Tongue (tissue), 2 donors: ENCODE results near the gene IL17RD. TPM values are rescaled to one million over a fixed set of nuclear protein-coding genes. Genes with fewer than 3 reads are reported as not detected.

Experiments
- DNase-seq: peaks from one replicate; pipeline ENCODE4 v3.0.0-alpha.2; 2015
- total RNA-seq: library from RNA; depleted of rRNA; stranded (reverse); fragments of >200 nt; gene quantifications from one replicate; pipeline ENCODE4 v1.2.3, GENCODE V29; 2014

IL17RD gene
- total RNA-seq, 1 donor from 2014 or later, result 46.1 TPM

DNA sequence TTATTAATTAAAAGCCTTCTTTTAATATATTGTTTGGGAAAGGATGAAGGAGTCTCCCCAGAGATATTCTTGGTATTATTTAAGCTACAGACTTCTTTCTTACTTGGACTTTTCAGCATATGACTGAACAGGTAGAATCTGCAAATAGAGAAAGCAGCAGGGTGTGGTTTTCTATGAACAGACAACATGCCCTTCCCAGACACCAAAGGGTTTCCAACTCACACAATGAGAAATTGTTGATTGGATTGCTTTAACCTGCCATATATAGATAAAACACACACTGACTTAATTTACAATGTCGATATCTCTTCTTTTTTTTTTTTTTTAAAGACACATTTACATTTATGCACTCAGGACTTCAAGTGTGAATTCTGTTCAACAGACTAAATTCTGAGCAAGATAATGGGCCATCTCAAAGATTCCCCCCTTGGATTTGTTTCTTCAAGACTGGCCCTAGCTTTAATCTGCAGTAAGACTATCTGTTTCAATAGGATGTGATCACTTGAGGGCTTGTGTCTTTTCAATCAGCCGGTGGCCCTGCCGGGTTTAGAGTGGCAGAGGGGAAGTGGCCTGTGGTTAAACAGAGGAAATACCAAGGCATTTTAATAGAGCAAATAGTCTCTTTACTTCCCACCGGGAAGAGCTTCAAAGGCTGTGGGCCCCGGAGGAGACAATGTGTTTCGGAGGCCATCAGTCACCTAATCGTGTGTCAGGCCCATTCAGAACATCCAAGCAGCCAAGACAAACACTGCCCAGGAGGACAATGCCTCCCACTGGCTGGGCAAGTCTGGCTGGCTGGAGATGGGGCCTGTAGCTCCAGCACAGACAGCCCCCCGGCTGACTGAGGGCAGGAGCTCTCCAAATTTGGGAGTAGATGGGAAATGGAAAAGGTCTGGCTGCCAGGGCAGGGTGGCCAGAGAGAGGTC is 6.1 kb downstream of the IL17RD start:
- no peak for DNase-seq

GRCh38 chr3:57158325-57158724 is 6.8 kb downstream of the IL17RD start:
- DNase-seq, result no peak

DNA sequence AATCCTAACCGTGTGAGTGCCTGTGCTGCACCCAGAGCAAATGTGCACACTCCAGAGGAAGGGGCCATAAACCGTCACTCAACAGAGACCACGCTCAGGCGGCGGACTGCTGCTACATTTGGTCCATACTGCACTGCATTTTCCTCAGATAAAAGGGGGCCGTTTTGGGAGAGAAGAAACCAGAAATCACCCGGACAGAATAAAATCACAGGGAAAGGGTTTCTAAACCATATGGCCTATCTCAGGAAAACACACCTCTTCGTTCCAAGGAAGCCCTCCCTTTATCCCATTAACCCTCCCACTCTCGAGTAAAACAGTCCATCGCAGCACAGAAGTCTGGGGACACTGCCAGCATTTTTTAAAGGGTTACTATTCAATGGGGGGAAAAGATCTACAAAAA is 7.6 kb downstream of the IL17RD start:
- no peak for DNase-seq

DNA sequence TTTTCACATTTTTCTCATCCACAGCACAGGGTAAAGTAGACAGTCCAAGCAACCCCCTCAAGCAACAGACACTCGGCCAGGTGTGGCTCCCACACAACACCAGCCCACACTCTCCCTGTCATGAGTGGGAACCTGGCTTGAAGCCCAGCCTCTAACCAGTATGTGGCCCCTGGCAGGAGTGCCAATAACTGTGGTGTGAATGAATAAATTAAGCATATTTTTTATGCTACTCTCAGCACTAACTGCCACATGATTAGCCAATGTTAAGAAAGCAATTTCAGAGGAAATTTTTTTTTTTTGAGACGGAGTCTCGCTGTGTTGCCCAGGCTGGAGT is 9.9 kb downstream of the IL17RD start:
- DNase-seq, result no peak

DNA sequence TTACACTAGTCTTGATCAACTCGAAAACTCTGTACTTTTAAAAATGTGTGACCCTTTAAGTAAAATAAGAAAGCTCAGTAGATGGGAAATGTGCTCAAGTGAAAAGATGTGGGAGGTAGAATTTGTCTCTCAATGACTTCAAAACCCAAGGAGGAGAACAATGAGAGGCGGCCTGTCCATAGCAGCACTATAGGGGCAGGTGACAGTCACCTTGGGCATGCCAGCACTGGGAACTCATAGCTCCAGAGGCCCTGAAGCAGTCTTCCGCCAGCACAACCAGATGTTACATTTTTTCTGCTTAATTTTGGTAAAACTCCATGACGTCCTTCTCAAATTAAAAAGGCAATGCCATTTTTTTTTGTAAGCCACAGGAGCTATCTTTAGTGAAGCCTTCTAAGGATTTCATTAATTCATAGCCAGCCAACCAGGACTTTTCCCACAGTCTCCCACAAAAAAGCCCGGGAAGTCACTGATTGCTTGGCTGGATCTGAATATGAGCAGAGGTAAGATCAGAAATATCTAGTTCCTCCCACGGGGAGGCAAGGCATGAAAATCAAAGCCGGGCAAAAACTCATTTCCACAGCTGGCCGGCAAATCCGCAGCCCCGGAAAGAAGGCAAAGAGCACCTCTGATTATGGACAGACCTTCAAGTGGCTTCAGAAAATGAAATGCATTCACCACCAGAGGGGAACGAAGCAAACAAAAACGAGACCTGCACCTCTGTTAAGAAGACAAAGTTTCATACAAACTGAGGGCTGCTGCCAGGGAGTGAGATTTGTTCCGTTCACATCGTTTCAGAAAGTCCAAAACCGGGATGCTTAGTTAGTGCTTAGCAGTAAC is 10.5 kb downstream of the IL17RD start:
- DNase-seq, result peak; percentile 69

DNA sequence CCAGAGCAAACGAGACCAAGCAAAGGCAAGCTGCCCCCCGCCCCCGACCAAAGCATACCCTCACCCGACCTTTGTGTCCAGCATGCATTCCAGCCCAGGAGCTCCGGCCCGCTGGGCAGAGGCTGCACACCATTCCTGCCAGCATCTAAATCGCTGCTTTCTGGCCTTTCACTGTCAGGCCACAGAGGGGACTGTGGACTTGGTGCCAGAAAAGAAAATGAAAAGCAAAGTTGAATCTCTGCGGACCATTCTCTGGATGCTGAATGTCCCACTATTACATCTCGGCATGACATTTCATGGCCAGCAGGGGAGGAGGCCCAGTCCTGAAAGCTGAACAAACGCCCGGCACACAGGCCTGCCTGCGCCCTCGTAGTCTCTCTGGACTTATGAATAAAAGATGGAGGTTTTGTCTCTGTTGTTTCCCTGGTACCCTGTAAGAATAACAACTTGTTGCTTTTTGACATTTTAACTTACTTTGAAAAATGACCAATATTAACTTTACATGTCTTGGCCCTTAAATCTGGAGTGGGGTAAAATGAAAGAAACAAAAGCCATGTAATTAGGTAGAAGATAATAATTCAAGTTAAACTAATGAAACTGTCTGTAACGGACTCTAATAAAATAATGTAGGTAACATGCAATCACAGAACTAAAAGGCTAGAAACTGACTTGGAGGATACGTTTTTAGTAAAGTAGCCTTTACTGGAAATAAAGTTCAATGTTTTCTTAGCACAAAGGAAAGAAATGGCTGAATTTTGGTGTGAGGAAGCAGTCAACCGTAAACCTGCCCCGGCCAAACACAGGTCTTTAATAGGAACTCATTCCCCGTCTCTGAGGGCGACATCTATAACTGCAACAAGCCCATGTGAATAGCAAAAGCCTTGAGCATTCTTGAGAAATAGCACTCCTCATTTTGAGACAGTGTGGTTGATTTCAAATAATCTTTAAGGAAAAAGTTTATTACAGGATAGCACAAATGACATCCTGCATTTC is 12.7 kb downstream of the IL17RD start:
- DNase-seq, result peak; percentile 54

GRCh38 chr3:57151749-57152148 is 13.4 kb downstream of the IL17RD start:
- DNase-seq, result no peak

DNA sequence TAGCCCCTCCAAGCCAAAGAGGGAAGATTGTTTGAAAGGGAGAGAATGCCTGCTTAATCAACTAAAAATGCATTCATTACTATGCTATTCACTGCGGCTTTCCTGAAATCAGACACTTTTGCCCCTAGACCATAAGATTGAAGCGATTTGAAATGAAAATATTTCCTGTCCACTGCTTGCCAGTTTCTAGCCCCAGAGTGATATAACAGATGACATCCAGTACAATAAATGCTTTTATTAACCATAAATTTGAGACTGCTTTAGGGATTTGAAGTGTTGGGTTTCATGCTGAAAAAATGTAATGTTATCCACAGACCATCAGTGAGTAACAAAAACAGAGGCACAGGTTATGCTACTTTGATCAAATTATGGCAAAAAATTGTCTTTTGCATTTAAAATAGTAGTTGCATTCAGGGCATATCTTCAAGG is 14.1 kb downstream of the IL17RD start:
- peak; percentile 83 for DNase-seq

- peak; percentile 78 for DNase-seq
Measured at GRCh38 chr3:57150113-57150581, 15.0 kb downstream of the IL17RD start.

GRCh38 chr3:57147071-57147470 is 18.1 kb downstream of the IL17RD start:
- no peak for DNase-seq

DNA sequence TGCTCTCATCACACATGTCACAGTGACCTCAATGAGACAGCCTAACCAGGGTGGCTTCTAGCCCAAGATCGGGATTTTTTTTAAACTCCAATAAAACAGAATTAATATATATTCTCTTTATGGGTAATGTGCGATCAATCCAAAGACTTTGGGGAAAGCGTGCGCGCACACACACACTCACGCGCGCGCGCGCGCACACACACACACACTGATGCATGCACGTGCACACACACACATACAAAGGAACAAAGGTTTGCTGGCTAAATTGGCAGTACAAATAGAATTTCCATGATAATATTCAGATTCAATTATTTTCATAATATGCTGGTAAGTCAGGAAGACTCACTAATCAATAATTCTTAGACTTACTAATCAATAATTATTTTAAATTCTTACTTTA is 19.3 kb downstream of the IL17RD start:
- DNase-seq, result no peak

DNA sequence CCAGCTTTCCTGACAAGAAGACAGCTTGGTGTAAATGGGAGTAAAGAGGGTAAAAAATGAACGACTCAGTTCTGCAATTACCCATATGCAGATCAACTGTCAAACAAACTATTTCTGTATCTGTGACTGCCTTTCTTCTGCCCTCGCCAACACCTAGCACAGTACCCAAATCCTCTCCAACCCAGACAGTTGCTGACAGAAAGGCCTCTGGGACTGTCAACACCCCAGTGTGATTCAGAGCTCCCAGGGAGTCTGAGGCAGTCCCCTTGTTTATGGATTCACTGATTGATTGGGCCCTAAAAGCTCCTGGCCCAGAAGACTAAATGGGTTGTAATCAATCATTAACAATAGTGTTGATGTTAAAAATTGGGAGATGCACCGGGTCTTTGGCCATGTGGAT is 20.2 kb downstream of the IL17RD start:
- DNase-seq, result no peak

- no peak for DNase-seq
Measured at GRCh38 chr3:57143886-57144459, 21.2 kb downstream of the IL17RD start.

- DNase-seq, result no peak
Measured at GRCh38 chr3:57142411-57142723, 22.8 kb downstream of the IL17RD start.

GRCh38 chr3:57141719-57142410 is 23.3 kb downstream of the IL17RD start:
- DNase-seq, result peak; percentile 72

- no peak for DNase-seq
Measured at GRCh38 chr3:57140894-57141293, 24.3 kb downstream of the IL17RD start.

DNA sequence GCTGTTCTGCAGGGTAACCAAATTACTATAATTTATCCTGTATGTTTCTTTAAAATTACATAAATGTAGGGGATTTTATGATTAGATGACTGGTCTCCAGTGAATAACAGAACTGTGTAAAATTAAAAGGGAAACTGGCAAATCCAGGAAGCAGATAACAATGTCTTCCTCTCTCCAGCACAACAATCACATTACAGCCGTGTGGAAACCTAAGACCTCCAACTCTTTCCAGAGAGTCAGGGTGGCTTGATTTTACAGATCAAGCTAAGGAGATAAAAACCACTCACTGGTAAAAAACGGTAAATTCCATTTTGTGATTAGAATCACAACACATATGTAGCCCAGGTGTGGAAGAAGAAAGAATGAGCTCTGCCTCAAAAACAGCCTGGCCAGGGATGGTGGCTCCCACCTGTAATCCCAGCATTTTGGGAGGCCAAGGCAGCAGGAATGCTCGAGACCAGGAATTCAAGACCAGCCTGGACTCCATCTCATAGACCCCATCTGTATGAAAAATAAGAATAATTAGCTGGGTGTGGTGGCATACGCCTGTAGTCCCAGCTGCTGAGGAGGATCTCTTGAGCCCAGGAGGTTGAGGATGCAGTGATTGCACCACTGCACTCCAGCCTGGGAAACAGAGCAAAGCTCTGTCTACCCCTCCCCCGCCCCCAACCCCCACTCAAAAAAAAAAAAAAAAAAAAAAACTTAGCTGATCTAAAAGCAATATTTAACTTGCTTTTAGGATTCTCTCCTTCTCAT is 29.0 kb downstream of the IL17RD start:
- DNase-seq, result no peak

DNA sequence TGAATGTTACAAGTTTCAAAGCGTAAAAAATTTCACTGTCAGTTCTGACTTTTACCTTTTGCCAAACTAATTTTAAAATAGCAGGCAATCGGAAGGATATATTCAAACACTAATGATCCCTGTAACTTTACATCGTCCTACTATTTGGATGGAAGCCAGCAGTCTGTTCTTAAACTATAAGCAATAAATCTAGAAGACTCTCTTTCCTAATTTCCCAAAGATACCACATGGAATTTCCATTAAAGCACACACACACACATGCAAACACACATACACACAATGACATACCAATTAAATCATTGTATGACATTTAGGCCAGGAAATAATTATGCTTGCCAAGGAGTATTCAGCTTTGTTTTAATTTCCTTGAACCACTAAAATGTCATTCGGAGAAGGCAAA is 32.0 kb downstream of the IL17RD start:
- no peak for DNase-seq

- DNase-seq, result no peak
Measured at GRCh38 chr3:57132674-57133073, 32.5 kb downstream of the IL17RD start.

- DNase-seq, result no peak
Measured at GRCh38 chr3:57131210-57131588, 34.0 kb downstream of the IL17RD start.
